ENCODE results near the gene ATG9A.
"Not testable (repeated sequence)": the region's sequence is repeated elsewhere in the genome, so short reads cannot be mapped to it uniquely, and the experiment has no call there.

Gene ATG9A

DNA sequence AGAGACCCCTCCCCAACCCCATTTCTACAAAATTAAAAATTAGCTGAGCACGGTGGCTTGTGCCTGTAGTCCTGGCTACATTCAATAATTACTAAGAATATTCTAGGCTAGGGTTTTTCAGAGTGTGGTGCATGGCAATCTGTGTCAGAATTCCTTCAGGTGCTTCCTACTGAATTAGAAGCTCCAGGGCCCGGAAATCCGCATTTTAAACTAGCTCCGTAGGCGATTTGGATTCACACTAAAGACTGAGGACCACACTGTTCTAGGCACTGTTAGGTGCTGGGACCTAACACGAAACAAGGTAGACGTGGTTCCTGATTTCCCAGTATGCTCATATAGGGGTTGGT lies 23.5 kb downstream of the ATG9A start:
- no peak for DNase-seq (ENCODE audit: low spot score)

DNA sequence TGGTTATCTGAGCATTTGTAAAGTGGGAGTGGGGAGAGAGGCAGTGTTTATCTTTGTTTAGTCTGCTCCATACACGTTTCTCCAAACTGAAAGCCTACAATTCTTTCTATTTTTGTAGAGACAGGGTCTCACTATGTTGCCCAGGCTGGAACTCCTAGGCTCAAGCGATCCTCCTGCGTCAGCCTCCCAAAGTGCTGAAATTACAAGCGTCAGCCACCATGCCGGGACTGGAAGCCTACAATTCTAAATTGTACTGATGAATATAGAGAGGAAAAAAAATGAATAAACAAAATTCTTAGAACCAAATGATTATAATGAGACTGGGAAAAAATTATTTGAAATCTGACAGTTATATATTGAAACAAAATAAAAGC lies 24.3 kb downstream of the ATG9A start:
- no peak for DNase-seq (ENCODE audit: low spot score)

DNA sequence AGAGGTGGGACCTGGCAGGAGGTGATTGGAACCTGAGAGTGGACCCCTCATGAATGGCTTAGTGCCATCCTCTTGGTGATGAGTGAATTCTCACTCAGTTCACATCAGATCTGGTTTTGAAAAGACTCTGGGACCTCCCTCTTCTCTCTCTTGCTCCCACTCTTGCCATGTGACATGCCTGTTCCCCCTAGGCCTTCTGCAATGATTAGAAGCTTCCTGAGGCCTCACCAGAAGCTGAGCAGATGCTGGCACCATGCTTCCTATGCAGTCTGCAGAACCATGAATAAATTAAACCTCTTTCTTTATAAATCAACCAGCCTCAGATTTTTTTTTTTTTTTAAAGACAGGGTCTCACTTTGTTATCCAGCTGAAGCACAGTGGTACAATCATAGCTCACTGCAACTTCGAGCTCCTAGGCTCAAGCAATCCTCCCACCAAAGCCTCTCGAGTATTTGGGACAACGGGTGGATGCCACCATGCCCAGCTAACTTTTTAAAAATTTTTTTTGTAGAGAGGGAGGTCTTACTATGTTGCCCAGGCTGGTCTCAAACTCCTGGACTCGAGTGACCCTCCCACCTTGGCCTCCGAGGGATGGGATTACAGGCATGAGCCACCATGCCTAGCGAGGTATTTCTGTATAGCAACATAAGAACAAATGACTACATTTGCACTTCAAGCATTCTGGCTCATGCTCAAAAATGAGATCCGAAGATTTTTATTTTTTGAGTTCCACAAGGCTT lies 24.8 kb downstream of the ATG9A start:
- DNase-seq (ENCODE audit: low spot score) = no peak

- DNase-seq (ENCODE audit: low spot score) = not testable (repeated sequence)
These were observed 28.1 kb downstream of the ATG9A start for GRCh38 chr2:219201331-219201730.

DNA sequence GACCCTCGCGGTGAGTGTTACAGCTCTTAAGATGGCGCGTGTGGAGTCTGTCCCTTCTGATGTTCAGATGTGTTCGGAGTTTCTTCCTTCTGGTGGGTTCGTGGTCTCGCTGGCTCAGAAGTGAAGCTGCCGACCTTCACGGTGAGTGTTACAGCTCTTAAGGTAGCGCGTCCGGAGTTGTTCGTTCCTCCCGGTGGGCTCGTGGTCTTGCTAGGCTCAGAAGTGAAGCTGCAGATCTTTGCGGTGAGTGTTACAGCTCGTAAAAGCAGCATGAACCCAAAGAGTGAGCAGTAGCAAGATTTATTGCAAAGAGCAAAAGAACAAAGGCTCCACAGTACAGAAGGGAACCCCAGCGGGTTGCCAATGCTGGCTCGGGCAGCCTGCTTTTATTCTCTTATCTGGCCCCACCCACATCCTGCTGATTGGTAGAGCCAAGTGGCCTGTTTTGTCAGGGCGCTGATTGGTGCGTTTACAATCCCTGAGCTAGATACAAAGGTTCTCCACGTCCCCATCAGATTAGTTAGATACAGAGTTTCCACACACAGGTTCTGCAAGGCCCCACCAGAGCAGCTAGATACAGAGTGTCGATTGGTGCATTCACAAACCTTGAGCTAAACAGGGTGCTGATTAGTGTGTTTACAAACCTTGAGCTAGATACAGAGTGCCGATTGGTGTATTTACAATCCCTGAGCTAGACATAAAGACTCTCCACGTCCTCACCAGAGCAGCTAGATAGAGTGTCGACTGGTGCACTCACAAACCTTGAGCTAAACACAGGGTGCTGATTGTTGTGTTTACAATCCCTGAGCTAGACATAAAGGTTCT lies 28.7 kb downstream of the ATG9A start:
- not testable (repeated sequence) for DNase-seq (ENCODE audit: low spot score)

GRCh38 chr2:219199470-219200211 lies 29.8 kb downstream of the ATG9A start:
- no peak for DNase-seq (ENCODE audit: low spot score)

- no peak for DNase-seq (ENCODE audit: low spot score)
These were observed 30.5 kb downstream of the ATG9A start for GRCh38 chr2:219198974-219199373.

DNA sequence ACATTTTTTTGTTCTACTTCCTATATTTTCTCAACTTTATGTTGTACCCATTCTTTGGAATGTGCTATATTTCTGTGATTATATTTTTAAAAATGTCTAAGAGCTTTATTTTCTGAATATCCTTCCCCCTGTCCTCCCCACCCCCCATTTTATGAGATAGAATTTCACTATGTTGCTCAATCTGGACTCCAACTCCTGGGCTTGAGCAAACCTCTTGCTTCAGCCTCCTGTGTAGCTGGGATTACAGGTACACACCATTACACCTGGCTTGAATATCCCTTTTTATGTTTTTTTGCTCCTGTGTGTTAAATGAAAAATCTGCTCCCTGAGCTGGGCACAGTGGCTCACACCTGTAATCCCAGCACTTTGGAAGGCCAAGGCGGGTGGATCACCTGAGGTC lies 32.0 kb downstream of the ATG9A start:
- DNase-seq (ENCODE audit: low spot score) = no peak

DNA sequence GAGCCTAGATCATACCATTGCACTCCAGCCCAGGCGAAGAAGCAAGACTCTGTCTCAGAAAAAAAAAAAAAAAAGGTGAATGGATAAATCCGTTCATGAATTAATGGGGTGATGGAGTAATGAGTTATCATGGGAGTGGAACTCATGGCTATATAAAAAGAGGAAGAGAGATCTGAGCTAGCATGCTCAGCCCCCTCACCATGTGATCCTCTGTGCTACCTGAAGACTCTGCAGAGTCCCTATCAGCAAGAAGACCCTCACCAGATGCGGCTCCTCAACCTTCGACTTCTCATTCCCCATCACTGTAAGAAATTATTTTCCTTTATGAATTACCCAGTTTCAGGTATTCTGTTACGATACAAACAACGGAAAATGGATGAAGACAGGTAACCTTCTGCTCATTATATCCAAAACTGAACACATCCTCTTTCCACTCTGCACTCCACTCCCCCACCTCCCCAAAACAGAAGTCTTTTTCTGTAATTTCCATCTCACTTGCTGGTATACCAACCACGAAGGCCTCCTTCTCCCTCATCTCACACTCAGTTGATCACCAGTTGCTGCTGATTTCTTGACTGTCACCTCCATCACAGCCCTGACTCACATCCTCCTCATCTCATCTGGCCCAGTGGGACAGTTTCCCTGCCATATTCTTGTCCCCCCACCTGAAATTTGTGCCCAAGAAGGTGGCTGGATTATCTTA lies 42.5 kb downstream of the ATG9A start:
- no peak for DNase-seq (ENCODE audit: low spot score)

- no peak for DNase-seq (ENCODE audit: low spot score)
These were observed 45.3 kb downstream of the ATG9A start for GRCh38 chr2:219184121-219184520.

- no peak for DNase-seq (ENCODE audit: low spot score)
These were observed 46.2 kb downstream of the ATG9A start for GRCh38 chr2:219183151-219183772.

- DNase-seq (ENCODE audit: low spot score) = no peak
These were observed 46.9 kb downstream of the ATG9A start for GRCh38 chr2:219182331-219183150.

DNA sequence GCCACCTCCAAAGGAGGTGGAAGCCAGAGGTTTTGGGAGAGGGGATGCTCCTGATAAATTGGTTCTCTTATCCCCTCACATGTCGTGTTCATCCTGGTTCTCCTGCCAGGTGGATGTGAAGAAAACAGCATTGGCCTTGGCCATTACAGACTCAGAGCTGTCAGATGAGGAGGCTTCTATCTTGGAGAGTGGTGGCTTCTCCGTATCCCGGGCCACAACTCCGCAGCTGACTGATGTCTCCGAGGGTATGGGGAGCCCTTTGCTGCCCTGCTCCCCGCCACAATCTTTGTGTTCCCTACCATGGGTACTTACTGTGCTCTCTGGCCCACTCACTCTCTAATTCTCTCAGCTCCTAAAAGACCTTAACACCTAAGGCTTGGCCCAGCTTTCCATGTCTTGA lies 47.9 kb downstream of the ATG9A start:
- DNase-seq (ENCODE audit: low spot score) = no peak

DNA sequence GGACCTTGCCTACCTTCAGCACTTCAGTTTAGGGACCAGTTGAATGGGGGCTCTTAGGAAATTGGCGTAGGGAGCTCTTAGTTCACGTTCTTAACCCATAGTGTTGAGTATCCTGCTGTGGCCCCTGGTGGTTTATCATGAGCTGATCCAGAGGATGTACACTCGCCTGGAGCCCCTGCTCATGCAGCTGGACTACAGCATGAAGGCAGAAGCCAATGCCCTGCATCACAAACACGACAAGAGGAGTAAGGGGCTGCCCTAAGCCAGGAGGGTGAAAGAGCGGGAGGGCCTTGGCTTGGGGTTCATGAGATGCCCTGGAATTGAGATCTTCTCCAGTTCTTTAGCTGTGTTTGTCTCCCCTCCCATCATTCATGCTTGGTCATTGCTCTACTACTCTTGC lies 48.5 kb downstream of the ATG9A start:
- no peak for DNase-seq (ENCODE audit: low spot score)

DNA sequence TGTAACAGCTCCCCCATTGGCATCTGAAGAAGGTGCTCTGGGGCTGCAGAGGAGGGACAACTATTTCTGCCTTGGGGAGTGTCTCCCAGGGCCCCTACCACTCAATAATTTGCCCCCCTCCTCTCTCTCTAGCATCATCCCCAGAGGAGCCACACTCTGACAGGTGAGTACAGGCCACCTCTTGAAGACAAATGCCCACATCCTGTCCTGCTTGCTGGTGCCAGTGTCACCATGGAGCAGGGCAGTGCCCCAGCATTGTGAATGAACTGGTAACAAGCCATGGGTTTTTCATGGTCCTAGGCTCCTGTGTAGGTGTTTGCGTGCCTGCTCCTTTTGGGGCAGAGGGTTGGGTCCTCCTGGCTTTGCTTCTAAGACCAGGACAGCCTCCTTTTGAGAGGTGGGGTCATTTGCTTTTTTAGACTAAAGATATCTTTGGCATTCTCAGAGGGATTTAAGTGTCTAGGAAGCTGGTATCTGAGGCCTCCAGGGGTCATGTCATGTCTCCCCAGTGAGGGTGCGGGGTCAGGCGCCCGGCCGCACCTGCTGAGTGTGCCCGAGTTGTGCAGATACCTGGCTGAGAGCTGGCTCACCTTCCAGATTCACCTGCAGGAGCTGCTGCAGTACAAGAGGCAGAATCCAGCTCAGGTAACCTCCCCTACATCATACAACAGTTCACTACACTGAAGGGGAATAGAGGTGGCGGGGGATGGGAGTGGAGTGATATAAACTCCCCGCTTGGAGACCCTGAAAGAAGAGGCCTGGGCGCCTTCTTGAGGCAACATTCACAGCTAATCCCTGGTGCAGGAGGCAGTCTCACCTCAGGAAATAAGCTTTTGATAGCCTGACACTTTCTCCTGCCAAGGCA lies 49.6 kb downstream of the ATG9A start:
- DNase-seq (ENCODE audit: low spot score) = no peak

DNA sequence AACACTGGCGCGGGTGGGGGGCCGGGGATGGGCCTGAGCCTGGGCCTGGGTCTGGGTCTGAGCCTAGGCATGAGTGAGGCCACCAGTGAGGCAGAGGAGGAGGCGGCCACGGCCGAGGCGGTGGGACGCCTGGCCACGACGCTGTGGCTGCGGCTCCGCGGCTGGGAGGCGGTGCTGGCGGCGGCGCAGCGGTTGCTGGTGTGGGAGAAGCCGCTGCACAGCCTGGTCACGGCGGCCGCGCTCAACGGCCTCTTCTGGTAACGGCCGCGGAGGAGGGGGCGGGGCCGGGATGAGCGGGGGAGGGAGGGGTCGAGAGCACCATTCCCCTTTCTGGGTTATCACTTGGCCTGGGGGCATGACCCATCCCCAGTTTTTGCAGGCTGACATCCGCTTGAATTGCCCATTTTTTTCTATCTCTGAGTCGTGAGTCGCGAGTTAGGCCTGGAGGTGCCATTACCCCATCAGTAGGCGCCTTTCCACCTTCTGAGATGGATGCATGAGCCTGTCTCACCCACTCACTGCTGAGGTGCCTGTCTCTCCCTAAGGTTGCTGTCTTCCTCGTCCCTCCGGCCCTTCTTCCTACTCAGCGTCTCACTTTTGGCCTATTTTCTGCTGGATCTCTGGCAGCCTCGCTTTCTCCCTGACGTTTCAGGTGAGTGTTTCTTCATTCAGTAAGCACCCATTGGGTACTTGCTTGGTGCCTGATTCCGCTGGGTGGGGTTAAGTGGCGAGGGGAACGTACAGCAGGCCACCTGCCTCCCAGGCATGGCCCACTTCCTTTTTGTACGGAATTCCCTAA lies 50.9 kb downstream of the ATG9A start:
- no peak for DNase-seq (ENCODE audit: low spot score)

DNA sequence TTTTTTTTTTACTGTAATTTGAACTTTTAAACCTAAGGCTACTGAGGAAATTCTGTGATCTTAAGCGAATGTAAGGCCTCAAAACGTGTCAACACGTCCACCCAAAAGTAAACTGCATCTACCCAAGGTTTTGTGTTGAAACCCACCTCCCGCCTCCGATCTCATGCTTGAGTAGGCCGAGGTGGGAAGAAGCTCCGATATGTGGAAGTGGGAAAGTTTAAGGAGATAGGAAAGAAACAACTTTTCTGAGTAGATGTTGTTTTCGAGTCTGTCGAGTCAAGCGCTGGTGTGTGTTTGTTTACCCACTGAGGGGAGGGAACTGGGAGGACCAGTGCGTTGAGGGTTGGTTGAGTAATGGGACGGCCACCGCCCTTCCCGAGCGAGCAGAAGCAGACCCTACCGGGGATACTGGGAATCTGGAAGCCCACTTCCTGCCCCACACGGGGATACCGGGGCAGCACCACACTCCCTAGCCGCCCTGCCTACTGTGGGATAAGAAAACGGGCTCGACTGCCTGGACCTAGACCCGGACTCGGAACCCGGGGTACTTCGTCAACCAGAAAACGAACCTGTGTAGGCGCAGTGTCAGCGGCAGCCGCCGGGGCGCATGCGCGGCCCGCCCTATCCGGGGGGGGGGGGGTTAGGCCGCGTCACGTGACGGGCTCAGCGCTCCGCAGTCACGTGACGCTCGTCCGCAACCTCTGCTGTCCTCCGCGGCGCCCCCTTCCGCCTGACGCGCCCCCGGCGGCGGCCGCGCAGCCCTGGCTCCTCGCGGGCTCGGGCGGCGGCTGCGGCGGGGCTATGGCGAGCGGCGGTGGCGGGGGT lies 51.7 kb downstream of the ATG9A start, which contains the start of gene RETREG2:
Gene RETREG2 (plus strand): TSS at position 724 of the 825 bp plus-strand sequence. CDS start 78 bp downstream, at position 802.
- peak; percentile 93 for DNase-seq (ENCODE audit: low spot score)
